Karpas-422 (cell line): Measurements from ENCODE around the gene C6orf120. TPM values are rescaled to one million over a fixed set of nuclear protein-coding genes. Genes with fewer than 3 reads are reported as not detected.

Experiments
- DNase-seq: peaks from one replicate; pipeline ENCODE4 v3.0.0-alpha.2; 2015
- H2AFZ ChIP-seq: fragments of 200-600 bp; sonication (generic); 2 replicates; pipeline ENCODE4 v1.6.1; 2014; ENCODE audit warnings: antibody characterized with exemption, low read length, mixed read lengths
- H3K27ac ChIP-seq: fragments of 200-600 bp; sonication (generic); 2 replicates; pipeline ENCODE4 v1.5.1; 2014; ENCODE audit warnings: mild to moderate bottlenecking, low read length, moderate library complexity
- H3K27me3 ChIP-seq: fragments of 200-600 bp; sonication (generic); 2 replicates; pipeline ENCODE4 v1.6.1; 2014; ENCODE audit warnings: low read length, mixed read lengths
- H3K36me3 ChIP-seq: fragments of 200-600 bp; sonication (generic); 2 replicates; pipeline ENCODE4 v1.6.1; 2014; ENCODE audit warnings: low read length, mixed read lengths; ENCODE audit not compliant: insufficient read depth
- H3K4me1 ChIP-seq: fragments of 200-600 bp; sonication (generic); 2 replicates; pipeline ENCODE4 v1.6.1; 2014; ENCODE audit warnings: mild to moderate bottlenecking, low read length, mixed read lengths
- H3K4me2 ChIP-seq: fragments of 200-600 bp; sonication (generic); 2 replicates; pipeline ENCODE4 v1.6.1; 2014; ENCODE audit warnings: low read length, low read depth, mild to moderate bottlenecking; ENCODE audit not compliant: poor library complexity, severe bottlenecking
- H3K4me3 ChIP-seq: fragments of 200-600 bp; sonication (generic); 2 replicates; pipeline ENCODE4 v1.5.1; 2014; ENCODE audit warnings: mild to moderate bottlenecking, antibody characterized with exemption, low read length, mixed read lengths
- H3K79me2 ChIP-seq: fragments of 200-600 bp; sonication (generic); 2 replicates; pipeline ENCODE4 v1.6.1; 2014; ENCODE audit warnings: mild to moderate bottlenecking, low read length, mixed read lengths
- H3K9ac ChIP-seq: fragments of 200-600 bp; sonication (generic); 2 replicates; pipeline ENCODE4 v1.6.0; 2014; ENCODE audit warnings: low read length
- H3K9me2 ChIP-seq: fragments of 200-600 bp; sonication (generic), shearing (Covaris generic); replicated peaks from 2 replicates; pipeline ENCODE4 v1.6.0; 2014; ENCODE audit warnings: mild to moderate bottlenecking, low read length, moderate library complexity; ENCODE audit not compliant: insufficient read depth
- H3K9me3 ChIP-seq: fragments of 300-700, 200-600 bp; sonication (generic); 2 replicates; pipeline ENCODE4 v1.6.1; 2014; ENCODE audit warnings: low read length, mixed read lengths
- H4K20me1 ChIP-seq: fragments of 200-600 bp; sonication (generic); 2 replicates; pipeline ENCODE4 v1.6.1; 2014; ENCODE audit warnings: mild to moderate bottlenecking, antibody characterized with exemption, low read length, low read depth; ENCODE audit not compliant: insufficient read depth
- total RNA-seq: library from RNA; depleted of rRNA; stranded (reverse); fragments of >200 nt; shearing (Covaris generic); gene quantifications from 2 replicates; pipeline ENCODE4 v1.2.3, GENCODE V29; 2014; ENCODE audit warnings: low replicate concordance

The C6orf120 gene
- total RNA-seq, 1 experiment from 2014 or later, result 51.4 TPM

GRCh38 chr6:169709293-169709692 is 7.4 kb downstream of the C6orf120 start:
- Histone ChIP-seq H2AFZ (no peak overlapping the region), H3K4me2 (peak overlapping the region; percentile 78), H3K36me3 (peaks cover 29% of the 10 kb centered on the region), H3K9ac (0 out of 2 replicates have a peak overlapping the region, but pooled peaks have one; percentile 12), H3K79me2 (peaks cover 60% of the 10 kb centered on the region), H3K9me3 (no peaks in the 10 kb centered on the region), H3K4me3 (peak overlapping the region; percentile 47; the same call in 1 of the 2 replicates), H3K27ac (peak overlapping the region; percentile 87), H3K27me3 (no peaks in the 10 kb centered on the region), H3K4me1 (peaks cover 94% of the 10 kb centered on the region), H3K9me2 (no peaks in the 10 kb centered on the region), H4K20me1 (no peaks in the 10 kb centered on the region)
- peak; percentile 57 for DNase-seq

GRCh38 chr6:169710009-169710408 is 8.1 kb downstream of the C6orf120 start:
- Histone ChIP-seq H4K20me1 (no peaks in the 10 kb centered on the region), H3K9ac (no peak overlapping the region), H2AFZ (no peak overlapping the region), H3K4me1 (peaks cover 94% of the 10 kb centered on the region), H3K9me3 (no peaks in the 10 kb centered on the region), H3K4me2 (peak overlapping the region; percentile 78), H3K27ac (peak overlapping the region; percentile 87), H3K27me3 (no peaks in the 10 kb centered on the region), H3K9me2 (no peaks in the 10 kb centered on the region), H3K4me3 (no peak overlapping the region), H3K36me3 (peaks cover 28% of the 10 kb centered on the region), H3K79me2 (peaks cover 59% of the 10 kb centered on the region)
- DNase-seq, result no peak

GRCh38 chr6:169714178-169714577 is 12.3 kb downstream of the C6orf120 start:
- Histone ChIP-seq H3K9me3 (no peaks in the 10 kb centered on the region), H4K20me1 (no peaks in the 10 kb centered on the region), H3K4me1 (peaks cover 78% of the 10 kb centered on the region), H3K27me3 (no peaks in the 10 kb centered on the region), H3K4me2 (peak overlapping the region; percentile 33), H3K79me2 (peaks cover 65% of the 10 kb centered on the region), H3K36me3 (peaks cover 62% of the 10 kb centered on the region), H3K9ac (no peak overlapping the region), H3K4me3 (no peak overlapping the region), H3K27ac (peak overlapping the region; percentile 58), H2AFZ (no peak overlapping the region), H3K9me2 (no peaks in the 10 kb centered on the region)
- DNase-seq, result no peak

- peaks cover 66% of the 10 kb centered on the region for H3K36me3 ChIP-seq
- DNase-seq, result no peak
- H3K4me3 ChIP-seq, result no peak overlapping the region
- H3K9me2 ChIP-seq, result no peaks in the 10 kb centered on the region
- H3K9me3 ChIP-seq, result no peaks in the 10 kb centered on the region
- peak overlapping the region; percentile 58 for H3K27ac ChIP-seq
- H3K4me2 ChIP-seq, result peak overlapping the region; percentile 33
- peaks cover 77% of the 10 kb centered on the region for H3K4me1 ChIP-seq
- no peaks in the 10 kb centered on the region for H3K27me3 ChIP-seq
- H3K9ac ChIP-seq, result no peak overlapping the region
- H3K79me2 ChIP-seq, result peaks cover 66% of the 10 kb centered on the region
- H2AFZ ChIP-seq, result no peak overlapping the region
- H4K20me1 ChIP-seq, result no peaks in the 10 kb centered on the region
Observed at GRCh38 chr6:169714595-169714994, 12.7 kb downstream of the C6orf120 start.

GRCh38 chr6:169719117-169719516 is 17.2 kb downstream of the C6orf120 start:
- Histone ChIP-seq H3K4me2 (no peak overlapping the region), H3K4me3 (no peak overlapping the region), H3K4me1 (peaks cover 67% of the 10 kb centered on the region), H3K9ac (no peak overlapping the region), H4K20me1 (peaks cover 6% of the 10 kb centered on the region; the same call in 1 of the 2 replicates), H3K27ac (no peak overlapping the region), H3K27me3 (no peaks in the 10 kb centered on the region), H3K9me3 (no peaks in the 10 kb centered on the region), H3K79me2 (peaks cover 80% of the 10 kb centered on the region), H3K36me3 (peaks cover 52% of the 10 kb centered on the region), H2AFZ (no peak overlapping the region), H3K9me2 (no peaks in the 10 kb centered on the region)
- DNase-seq, result no peak

- Histone ChIP-seq H3K4me2 (peak overlapping the region; percentile 86), H2AFZ (no peak overlapping the region), H3K9ac (no peak overlapping the region), H3K79me2 (peaks cover 73% of the 10 kb centered on the region), H3K27me3 (no peaks in the 10 kb centered on the region), H3K4me3 (no peak overlapping the region), H3K27ac (peak overlapping the region; percentile 79; the same call in 1 of the 2 replicates), H3K4me1 (peaks cover 62% of the 10 kb centered on the region), H3K9me3 (no peaks in the 10 kb centered on the region), H3K36me3 (peaks cover 47% of the 10 kb centered on the region), H3K9me2 (no peaks in the 10 kb centered on the region), H4K20me1 (peaks cover 6% of the 10 kb centered on the region; the same call in 1 of the 2 replicates)
- peak; percentile 55 for DNase-seq
Observed at GRCh38 chr6:169720207-169720855, 18.4 kb downstream of the C6orf120 start.

GRCh38 chr6:169722362-169723199 is 20.7 kb downstream of the C6orf120 start:
- peak overlapping the region; percentile 79 for H3K27ac ChIP-seq
- peaks cover 6% of the 10 kb centered on the region; the same call in 1 of the 2 replicates for H4K20me1 ChIP-seq
- peaks cover 56% of the 10 kb centered on the region for H3K79me2 ChIP-seq
- H3K27me3 ChIP-seq, result no peaks in the 10 kb centered on the region
- H3K36me3 ChIP-seq, result peaks cover 25% of the 10 kb centered on the region
- H3K9me2 ChIP-seq, result no peaks in the 10 kb centered on the region
- peak overlapping the region; percentile 86 for H3K4me2 ChIP-seq
- H3K4me3 ChIP-seq, result peak overlapping the region; percentile 95
- H2AFZ ChIP-seq, result no peak overlapping the region
- H3K9ac ChIP-seq, result peak overlapping the region; percentile 75
- H3K4me1 ChIP-seq, result peaks cover 43% of the 10 kb centered on the region
- no peaks in the 10 kb centered on the region for H3K9me3 ChIP-seq
- peak; percentile 73 for DNase-seq
